ENCODE measurements around the gene MINDY4. TPM values are rescaled to one million over a fixed set of nuclear protein-coding genes. Genes with fewer than 3 reads are reported as not detected.

Gene MINDY4
- total RNA-seq, 6 donors from 2014 or later, result 7.7 to 43.0 (median 19.4) TPM

- Histone ChIP-seq H3K4me3 (no peak overlapping the region), H3K36me3 (no peaks in the 10 kb centered on the region), H3K27me3 (no peaks in the 10 kb centered on the region), H3K4me1 (no peaks in the 10 kb centered on the region), H3K27ac (no peak overlapping the region), H3K9me3 (no peaks in the 10 kb centered on the region)
- 100% methylated on average over 1 to 2 of the region's 2 CpGs for WGBS, 2 donors
- no peak for TF ChIP-seq EP300 (IDR thresholded peaks at IDR 0.05)
- no peak for TF ChIP-seq POLR2AphosphoS5 (IDR thresholded peaks at IDR 0.05)
- no peak for TF ChIP-seq CTCF (IDR thresholded peaks at IDR 0.05)
- no peak for TF ChIP-seq POLR2A (IDR thresholded peaks at IDR 0.05)
- ATAC-seq (ENCODE audit: low FRiP score in 2 of 2) (no peak), DNase-seq (no peak)
Measured at GRCh38 chr7:30730097-30730496, 41.1 kb upstream of the MINDY4 start.

- DNase-seq (no peak), ATAC-seq (ENCODE audit: low FRiP score in 2 of 2) (no peak)
- no peak overlapping the region for H3K4me3 ChIP-seq
- H3K4me1 ChIP-seq, result no peaks in the 10 kb centered on the region
- no peaks in the 10 kb centered on the region for H3K9me3 ChIP-seq
- WGBS, 2 donors, result 84 to 87% methylated on average over 4 of the region's 4 CpGs
- no peaks in the 10 kb centered on the region for H3K27me3 ChIP-seq
- TF ChIP-seq CTCF (IDR thresholded peaks at IDR 0.05) (no peak), POLR2AphosphoS5 (IDR thresholded peaks at IDR 0.05) (no peak), POLR2A (IDR thresholded peaks at IDR 0.05) (no peak), EP300 (IDR thresholded peaks at IDR 0.05) (no peak)
- no peak overlapping the region for H3K27ac ChIP-seq
- no peaks in the 10 kb centered on the region for H3K36me3 ChIP-seq
Measured at GRCh38 chr7:30730996-30731395, 40.2 kb upstream of the MINDY4 start.

GRCh38 chr7:30731581-30731980 is 39.6 kb upstream of the MINDY4 start:
- H3K4me1 ChIP-seq, result no peaks in the 10 kb centered on the region
- WGBS, 2 donors, result 68 to 73% methylated on average over 11 of the region's 11 CpGs
- DNase-seq, result no peak
- H3K27ac ChIP-seq, result no peak overlapping the region
- H3K36me3 ChIP-seq, result no peaks in the 10 kb centered on the region
- TF ChIP-seq POLR2A (IDR thresholded peaks at IDR 0.05) (no peak), EP300 (IDR thresholded peaks at IDR 0.05) (no peak), CTCF (IDR thresholded peaks at IDR 0.05) (no peak), POLR2AphosphoS5 (IDR thresholded peaks at IDR 0.05) (no peak)
- ATAC-seq (ENCODE audit: low FRiP score in 2 of 2), result no peak
- H3K27me3 ChIP-seq, result no peaks in the 10 kb centered on the region
- H3K9me3 ChIP-seq, result no peaks in the 10 kb centered on the region
- H3K4me3 ChIP-seq, result no peak overlapping the region

- WGBS, 2 donors, result 87 to 95% methylated on average over 12 of the region's 12 CpGs
- DNase-seq, result no peak
Measured at GRCh38 chr7:30732606-30733005, 38.6 kb upstream of the MINDY4 start.

More at GRCh38 chr7:30732606-30733005, 38.6 kb upstream of the MINDY4 start:
- no peak overlapping the region for H3K4me3 ChIP-seq
- no peaks in the 10 kb centered on the region for H3K27me3 ChIP-seq
- H3K27ac ChIP-seq, result no peak overlapping the region
- H3K4me1 ChIP-seq, result no peaks in the 10 kb centered on the region
- no peak for ATAC-seq (ENCODE audit: low FRiP score in 2 of 2)
- TF ChIP-seq EP300 (IDR thresholded peaks at IDR 0.05) (no peak), POLR2A (IDR thresholded peaks at IDR 0.05) (no peak), CTCF (IDR thresholded peaks at IDR 0.05) (no peak), POLR2AphosphoS5 (IDR thresholded peaks at IDR 0.05) (no peak)
- no peaks in the 10 kb centered on the region for H3K36me3 ChIP-seq
- H3K9me3 ChIP-seq, result no peaks in the 10 kb centered on the region
